ENCODE results near the gene CRYZ.
"Not testable (repeated sequence)": the region's sequence is repeated elsewhere in the genome, so short reads cannot be mapped to it uniquely, and the experiment has no call there.

CRYZ gene

DNA sequence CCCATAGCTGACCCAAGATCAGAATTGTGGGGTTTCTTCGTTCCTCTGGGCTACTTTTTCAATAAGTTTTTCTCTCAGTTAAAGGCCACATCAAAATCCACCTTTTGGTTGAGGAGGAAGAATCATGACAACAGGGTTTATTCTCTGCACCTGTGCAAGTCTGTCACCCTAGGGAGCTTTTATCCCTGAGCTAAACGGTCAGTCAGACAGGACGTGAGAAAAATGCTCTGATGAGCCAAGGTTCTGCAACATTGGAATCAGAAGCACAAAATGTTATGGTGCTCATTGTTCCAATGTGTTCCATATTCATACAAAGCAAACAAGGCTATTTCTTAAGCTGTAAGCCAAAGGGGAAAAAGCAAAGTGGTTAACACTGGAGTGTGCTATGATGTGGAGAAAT lies 51.8 kb downstream of the CRYZ start:
- DNase-seq (ENCODE audit: low read depth) = no peak

GRCh38 chr1:74679811-74680210 lies 53.0 kb downstream of the CRYZ start:
- no peak for DNase-seq (ENCODE audit: low read depth)

- no peak for DNase-seq (ENCODE audit: low read depth)
Observed at GRCh38 chr1:74677926-74678325, 54.9 kb downstream of the CRYZ start.

GRCh38 chr1:74674278-74675048 lies 58.4 kb downstream of the CRYZ start:
- no peak for DNase-seq (ENCODE audit: low read depth)

- no peak for DNase-seq (ENCODE audit: low read depth)
Observed at GRCh38 chr1:74673351-74674111, 59.3 kb downstream of the CRYZ start, which contains the start of gene ERICH3. Gene ERICH3 (minus strand): TSS chr1:74673792. CDS start chr1:74673519, 273 bp downstream.

DNA sequence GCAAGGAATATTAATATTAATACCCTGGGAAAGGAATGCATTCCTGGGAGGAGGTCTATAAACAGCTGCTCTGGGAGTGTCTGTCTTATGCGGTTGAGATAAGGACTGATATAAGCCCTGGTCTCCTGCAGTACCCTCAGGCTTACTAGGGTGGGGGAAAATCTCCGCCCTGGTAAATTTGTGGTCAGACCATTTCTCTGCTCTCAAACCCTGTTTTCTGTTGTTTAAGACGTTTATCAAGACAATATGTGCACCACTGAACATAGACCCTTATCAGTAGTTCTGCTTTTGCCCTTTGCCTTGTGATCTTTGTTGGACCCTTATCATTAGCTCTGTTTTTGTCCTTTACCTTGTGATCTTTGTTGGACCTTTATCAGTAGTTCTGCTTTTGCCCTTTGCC lies 62.0 kb downstream of the CRYZ start:
- DNase-seq (ENCODE audit: low read depth) = not testable (repeated sequence)
